ENCODE results near the gene FAM163B. TPM values are rescaled to one million over a fixed set of nuclear protein-coding genes. Genes with fewer than 3 reads are reported as not detected.

The FAM163B gene
- total and polyA plus RNA-seq, 2 donors from 2014 or later = 0.54 TPM; not detected in 1

DNA sequence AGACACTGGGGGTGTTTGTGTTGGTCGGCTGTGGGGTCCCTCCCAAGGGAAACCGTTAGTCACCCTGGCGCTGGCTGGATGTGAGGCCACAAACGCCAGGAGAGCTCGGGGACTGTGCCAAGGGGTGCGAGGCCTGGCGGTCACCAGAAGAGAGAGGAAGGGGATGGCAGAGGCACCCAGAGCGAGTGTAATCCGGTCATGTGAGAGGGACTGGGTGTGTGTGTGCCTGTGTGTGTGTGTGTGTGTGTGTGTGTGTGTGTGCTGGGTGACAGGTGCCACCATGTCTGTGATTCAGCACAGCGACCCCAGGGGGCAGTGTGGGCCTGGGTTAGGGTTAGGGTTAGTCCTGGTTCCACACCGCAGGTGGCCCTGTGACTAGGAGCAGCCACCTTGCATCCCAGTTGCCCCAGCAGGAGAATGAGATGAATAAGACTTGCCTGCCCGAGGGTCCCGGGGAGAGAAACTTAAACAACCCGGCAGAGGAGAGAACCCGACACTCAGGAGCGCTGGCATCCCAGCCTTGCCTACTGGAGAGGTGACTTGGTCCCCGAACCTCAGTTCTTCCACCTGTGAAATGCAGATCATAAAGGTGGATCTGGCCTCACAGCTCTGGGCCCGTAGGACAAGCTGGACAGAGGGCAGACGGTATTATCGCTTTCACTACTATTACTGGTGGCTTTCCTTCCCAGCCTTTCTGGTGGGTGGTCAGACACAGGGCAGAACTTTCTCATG lies 76.1 kb downstream of the FAM163B start:
- Histone ChIP-seq H3K4me1 (ENCODE audit: control insufficient read depth in 2 of 3, insufficient read depth in 2 of 3, low read depth in 1 of 3, low read length in 3 of 3) (peaks cover 1 to 56% (median 24%) of the 10 kb centered on the region in 3 donors), H3K27me3 (ENCODE audit: control insufficient read depth, insufficient read depth, low read length) (no peaks in the 10 kb centered on the region), H3K4me3 (ENCODE audit: low read length in 3 of 3) (no peak overlapping the region), H3K9ac (ENCODE audit: low read length in 3 of 3) (no peak overlapping the region), H3K27ac (ENCODE audit: low read depth in 2 of 2, low read length in 2 of 2) (no peak overlapping the region), H3K9me3 (ENCODE audit: control insufficient read depth in 2 of 3, insufficient read depth in 1 of 3, low read length in 3 of 3) (no peaks in the 10 kb centered on the region), H3K36me3 (ENCODE audit: control insufficient read depth in 2 of 3, insufficient read depth in 3 of 3, low read length in 3 of 3) (no peaks in the 10 kb centered on the region)
- intact Hi-C loops (cut with DNase I) = no loop called here
- FAIRE-seq (no peak), DNase-seq (peak in 4 of 5 donors; percentile 72 to 84 (median 75))
- TF ChIP-seq CTCF (IDR thresholded peaks at IDR 0.05; ENCODE audit: borderline replicate concordance, extremely low read depth, insufficient read depth) = peak; percentile 46

DNA sequence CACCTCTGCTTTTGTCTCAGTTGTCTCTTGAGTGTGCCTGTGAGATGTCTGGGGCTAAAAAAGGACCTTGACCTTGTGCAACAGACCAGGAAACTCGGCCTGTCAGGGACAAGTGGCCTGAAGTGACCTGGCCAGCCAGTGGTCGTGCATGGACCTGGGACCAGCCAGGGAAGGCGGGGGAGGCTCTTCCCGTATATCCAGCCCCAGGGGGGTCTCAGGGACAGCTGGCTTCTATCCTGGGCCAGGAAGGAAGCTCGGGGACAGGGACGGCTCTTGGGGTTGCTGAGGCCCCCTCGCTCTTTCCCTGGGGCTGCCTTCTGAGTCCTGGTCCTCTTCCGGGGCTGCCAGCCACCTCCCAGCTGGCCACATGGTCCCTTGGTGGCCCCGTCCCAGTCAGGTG lies 77.9 kb downstream of the FAM163B start:
- no peaks in the 10 kb centered on the region for H3K9me3 ChIP-seq (ENCODE audit: control insufficient read depth in 2 of 3, insufficient read depth in 1 of 3, low read length in 3 of 3)
- DNase-seq (peak in 2 of 5 donors; percentile 41 to 60), FAIRE-seq (no peak)
- intact Hi-C loops (cut with DNase I) = no loop called here
- H3K36me3 ChIP-seq (ENCODE audit: control insufficient read depth in 2 of 3, insufficient read depth in 3 of 3, low read length in 3 of 3) = no peaks in the 10 kb centered on the region
- no peak overlapping the region for H3K9ac ChIP-seq (ENCODE audit: low read length in 3 of 3)
- no peak overlapping the region for H3K27ac ChIP-seq (ENCODE audit: low read depth in 2 of 2, low read length in 2 of 2)
- no peak for TF ChIP-seq CTCF (IDR thresholded peaks at IDR 0.05; ENCODE audit: borderline replicate concordance, extremely low read depth, insufficient read depth)
- H3K27me3 ChIP-seq (ENCODE audit: control insufficient read depth, insufficient read depth, low read length) = no peaks in the 10 kb centered on the region
- no peak overlapping the region for H3K4me3 ChIP-seq (ENCODE audit: low read length in 3 of 3)
- peaks cover 2 to 63% (median 29%) of the 10 kb centered on the region in 3 donors for H3K4me1 ChIP-seq (ENCODE audit: control insufficient read depth in 2 of 3, insufficient read depth in 2 of 3, low read depth in 1 of 3, low read length in 3 of 3)

- H3K27ac ChIP-seq (ENCODE audit: low read depth in 2 of 2, low read length in 2 of 2) = no peak overlapping the region
- H3K27me3 ChIP-seq (ENCODE audit: control insufficient read depth, insufficient read depth, low read length) = no peaks in the 10 kb centered on the region
- FAIRE-seq (no peak), DNase-seq (no peak)
- no peaks in the 10 kb centered on the region for H3K36me3 ChIP-seq (ENCODE audit: control insufficient read depth in 2 of 3, insufficient read depth in 3 of 3, low read length in 3 of 3)
- no peaks in the 10 kb centered on the region for H3K9me3 ChIP-seq (ENCODE audit: control insufficient read depth in 2 of 3, insufficient read depth in 1 of 3, low read length in 3 of 3)
- H3K4me3 ChIP-seq (ENCODE audit: low read length in 3 of 3) = no peak overlapping the region
- intact Hi-C loops (cut with DNase I) = no loop called here
- peaks cover 5 to 51% (median 29%) of the 10 kb centered on the region in 3 donors for H3K4me1 ChIP-seq (ENCODE audit: control insufficient read depth in 2 of 3, insufficient read depth in 2 of 3, low read depth in 1 of 3, low read length in 3 of 3)
- no peak for TF ChIP-seq CTCF (IDR thresholded peaks at IDR 0.05; ENCODE audit: borderline replicate concordance, extremely low read depth, insufficient read depth)
- H3K9ac ChIP-seq (ENCODE audit: low read length in 3 of 3) = no peak overlapping the region
These were observed 79.3 kb downstream of the FAM163B start for GRCh38 chr9:133529874-133530273.

All from kidney (tissue), 14 donors.